ENCODE results near the gene SELENOS. TPM values are rescaled to one million over a fixed set of nuclear protein-coding genes. Genes with fewer than 3 reads are reported as not detected.
"Not testable (repeated sequence)": the region's sequence is repeated elsewhere in the genome, so short reads cannot be mapped to it uniquely, and the experiment has no call there.

Gene SELENOS
- polyA plus RNA-seq, 2 donors, result 50.4 to 74.4 TPM

DNA sequence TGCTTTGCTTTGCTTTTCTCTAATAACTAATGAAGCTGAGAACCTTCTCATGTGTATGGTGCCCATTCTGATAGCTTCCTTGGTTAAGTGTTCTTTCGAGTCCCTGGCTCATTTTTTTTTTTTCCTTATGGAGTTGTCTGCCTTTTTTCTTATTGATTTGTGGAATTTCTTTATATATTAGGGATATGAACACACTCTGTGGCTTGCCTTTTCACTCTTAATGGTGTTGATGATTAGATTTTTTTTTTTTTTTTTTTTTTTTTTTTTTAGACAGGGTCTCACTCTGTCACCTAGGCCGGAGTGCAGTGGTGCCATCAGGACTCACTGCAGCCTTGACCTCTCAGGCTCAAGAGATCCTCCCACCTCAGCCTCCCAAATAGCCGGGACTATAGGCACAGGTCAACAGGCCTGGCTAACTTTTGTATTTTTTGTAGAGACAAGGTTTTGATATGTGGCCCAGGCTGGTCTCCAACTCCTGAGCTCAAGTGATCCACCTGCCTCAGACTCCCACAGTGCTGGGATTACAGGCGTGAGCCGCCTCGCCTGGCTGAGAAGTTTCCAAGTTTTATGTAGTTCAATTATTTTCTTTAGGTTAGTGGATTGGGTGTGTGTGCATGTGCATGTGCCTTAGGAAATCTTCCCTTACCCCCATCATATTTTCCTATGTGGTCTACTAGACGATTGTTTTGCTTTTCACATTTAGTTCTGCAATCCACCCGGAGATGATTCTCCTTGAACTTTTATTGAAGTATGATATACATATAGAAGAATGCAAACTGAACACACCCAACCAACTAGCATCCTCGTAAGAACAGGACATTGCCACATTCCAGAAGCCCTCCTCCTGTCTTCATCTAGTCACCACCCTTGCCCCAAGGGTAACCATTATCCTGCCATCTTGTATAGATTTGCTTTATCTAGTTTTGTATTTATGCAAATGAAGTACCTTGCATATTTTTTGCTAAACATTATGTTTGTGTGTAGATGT lies 19.4 kb upstream of the SELENOS start:
- Histone ChIP-seq H3K9me3 (ENCODE audit: control insufficient read depth in 2 of 2, insufficient read depth in 1 of 2, low read depth in 1 of 2, low read length in 1 of 2) (no peaks in the 10 kb centered on the region), H3K4me1 (ENCODE audit: control insufficient read depth in 2 of 2, insufficient read depth in 2 of 2, low read length in 1 of 2) (peaks cover 0 to 2% of the 10 kb centered on the region in 2 donors), H3K27me3 (ENCODE audit: control insufficient read depth in 1 of 2, insufficient read depth in 2 of 2, low read length in 2 of 2) (no peaks in the 10 kb centered on the region), H3K27ac (ENCODE audit: low read depth in 2 of 2, low read length in 1 of 2) (no peak overlapping the region), H3K36me3 (ENCODE audit: control insufficient read depth in 2 of 2, insufficient read depth in 2 of 2, low read length in 1 of 2) (no peaks in the 10 kb centered on the region), H3K4me3 (ENCODE audit: low read depth in 1 of 2, low read length in 2 of 2) (no peak overlapping the region)
- WGBS, 2 donors, result 72 to 80% methylated on average over 9 of the region's 9 CpGs

DNA sequence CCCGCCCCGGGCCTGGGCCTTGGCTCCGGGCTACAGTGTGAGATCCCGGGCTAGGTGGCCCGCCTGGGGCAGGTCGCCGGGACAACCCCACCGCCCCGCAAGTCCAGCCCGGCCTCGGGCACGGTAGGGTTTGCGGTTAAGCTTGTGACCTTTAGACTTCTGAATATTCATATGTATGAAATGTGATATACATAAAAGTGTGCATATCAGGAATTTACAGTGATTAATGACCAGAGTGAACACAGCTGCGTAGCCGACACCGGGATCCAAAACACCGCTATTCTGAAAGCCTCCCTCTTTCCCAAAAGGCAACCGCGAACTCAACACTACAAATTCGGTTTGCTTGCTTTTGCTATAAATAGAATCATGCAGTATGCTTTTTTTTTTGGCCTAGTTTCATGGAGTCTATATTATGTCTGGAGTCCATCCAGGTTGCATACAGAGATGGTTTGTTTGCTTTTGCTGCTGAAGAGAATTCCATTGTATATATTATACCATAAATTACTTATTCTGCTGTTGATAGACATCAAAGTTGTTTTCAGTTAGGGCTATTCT lies 18.4 kb upstream of the SELENOS start:
- H3K27ac ChIP-seq (ENCODE audit: low read depth in 2 of 2, low read length in 1 of 2), result peak overlapping the region; percentile 84 to 97
- no peaks in the 10 kb centered on the region for H3K9me3 ChIP-seq (ENCODE audit: control insufficient read depth in 2 of 2, insufficient read depth in 1 of 2, low read depth in 1 of 2, low read length in 1 of 2)
- no peaks in the 10 kb centered on the region for H3K36me3 ChIP-seq (ENCODE audit: control insufficient read depth in 2 of 2, insufficient read depth in 2 of 2, low read length in 1 of 2)
- H3K4me1 ChIP-seq (ENCODE audit: control insufficient read depth in 2 of 2, insufficient read depth in 2 of 2, low read length in 1 of 2), result peaks cover 0 to 2% of the 10 kb centered on the region in 2 donors
- no peaks in the 10 kb centered on the region for H3K27me3 ChIP-seq (ENCODE audit: control insufficient read depth in 1 of 2, insufficient read depth in 2 of 2, low read length in 2 of 2)
- WGBS, 2 donors, result 2% methylated on average over 20 of the region's 20 CpGs
- H3K4me3 ChIP-seq (ENCODE audit: low read depth in 1 of 2, low read length in 2 of 2), result peak overlapping the region; percentile 65 to 94

DNA sequence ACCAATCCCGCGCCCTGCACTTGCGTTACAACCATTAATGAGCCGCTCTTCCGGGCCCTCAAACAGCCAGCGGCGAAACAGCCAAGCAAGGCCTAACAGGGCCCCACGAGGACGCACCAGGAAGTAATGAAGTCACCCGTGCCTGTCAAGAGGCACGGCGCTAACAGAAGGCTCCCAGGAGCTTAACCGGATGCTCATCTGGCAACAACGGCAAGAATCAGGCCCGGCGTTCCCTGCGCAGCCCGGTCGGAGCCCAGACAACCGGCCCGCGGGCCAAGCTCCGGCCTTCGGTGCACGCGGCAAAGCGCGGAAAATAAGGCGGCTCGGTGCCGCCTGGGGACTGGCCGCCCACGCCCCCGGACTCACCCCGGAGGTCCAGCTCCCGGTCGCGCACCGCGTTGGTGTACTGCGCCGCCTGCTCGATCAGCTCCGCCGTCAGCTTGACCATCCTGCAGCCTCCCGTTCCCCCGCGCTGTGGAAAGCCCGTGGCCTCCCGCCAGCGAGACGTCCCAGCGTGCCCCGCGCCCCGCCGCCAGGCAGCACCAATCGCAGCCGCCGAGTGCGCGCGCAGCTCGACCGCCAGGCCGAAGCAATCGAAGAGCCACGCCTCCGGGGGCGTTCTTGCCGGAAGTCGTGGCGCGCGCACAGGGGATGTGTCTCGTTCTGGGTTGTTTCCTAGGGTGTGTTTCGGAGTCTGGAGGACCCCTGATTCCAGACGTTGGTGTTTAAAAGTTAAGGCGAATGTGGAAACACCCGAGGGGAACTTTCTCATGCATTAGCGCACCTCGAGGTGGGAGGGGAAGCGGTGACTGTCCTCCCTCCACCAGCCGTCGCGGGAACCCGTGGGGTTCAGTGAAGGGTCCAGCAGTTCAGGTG lies 17.7 kb upstream of the SELENOS start, which contains the start of gene SNRPA1:
Gene SNRPA1, minus strand, starts transcription at position 518 of the 876 bp plus-strand sequence. Its CDS starts 70 bp downstream, at position 448.
- WGBS, 2 donors, result 0 to 1% methylated on average over 86 to 87 of the region's 87 CpGs
- Histone ChIP-seq H3K4me3 (ENCODE audit: low read depth in 1 of 2, low read length in 2 of 2) (peak within 1 kb of the TSS; percentile 65 to 94), H3K27me3 (ENCODE audit: control insufficient read depth in 1 of 2, insufficient read depth in 2 of 2, low read length in 2 of 2) (no peaks in the 10 kb centered on the region), H3K36me3 (ENCODE audit: control insufficient read depth in 2 of 2, insufficient read depth in 2 of 2, low read length in 1 of 2) (no peaks in the 10 kb centered on the region), H3K27ac (ENCODE audit: low read depth in 2 of 2, low read length in 1 of 2) (peak within 1 kb of the TSS; percentile 84 to 97), H3K4me1 (ENCODE audit: control insufficient read depth in 2 of 2, insufficient read depth in 2 of 2, low read length in 1 of 2) (peaks cover 0 to 2% of the 10 kb centered on the region in 2 donors), H3K9me3 (ENCODE audit: control insufficient read depth in 2 of 2, insufficient read depth in 1 of 2, low read depth in 1 of 2, low read length in 1 of 2) (no peaks in the 10 kb centered on the region)

DNA sequence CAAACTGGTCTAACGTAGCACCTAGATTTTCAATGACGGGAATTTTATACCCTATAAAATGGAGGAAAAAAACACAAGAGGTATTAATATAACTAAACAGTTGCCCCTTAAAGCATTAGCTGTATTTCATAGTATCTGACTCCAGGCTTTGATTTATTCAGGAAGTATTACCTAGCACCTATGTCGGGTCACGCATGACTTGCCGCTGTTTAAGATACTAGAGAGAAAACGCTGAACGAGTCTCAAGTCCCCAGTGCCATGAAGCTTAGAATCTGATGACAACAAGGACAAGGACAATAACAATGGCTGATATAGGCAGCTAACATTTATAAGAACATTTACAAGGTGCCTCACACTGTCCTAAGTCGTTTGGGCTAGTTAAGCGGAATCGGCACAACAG lies 15.8 kb upstream of the SELENOS start:
- H3K4me1 ChIP-seq (ENCODE audit: control insufficient read depth in 2 of 2, insufficient read depth in 2 of 2, low read length in 1 of 2), result peaks cover 0 to 2% of the 10 kb centered on the region in 2 donors
- peak overlapping the region; percentile 4 to 94 for H3K4me3 ChIP-seq (ENCODE audit: low read depth in 1 of 2, low read length in 2 of 2)
- H3K9me3 ChIP-seq (ENCODE audit: control insufficient read depth in 2 of 2, insufficient read depth in 1 of 2, low read depth in 1 of 2, low read length in 1 of 2), result no peaks in the 10 kb centered on the region
- WGBS, 2 donors, result 46% methylated on average over 10 of the region's 10 CpGs
- no peaks in the 10 kb centered on the region for H3K36me3 ChIP-seq (ENCODE audit: control insufficient read depth in 2 of 2, insufficient read depth in 2 of 2, low read length in 1 of 2)
- no peaks in the 10 kb centered on the region for H3K27me3 ChIP-seq (ENCODE audit: control insufficient read depth in 1 of 2, insufficient read depth in 2 of 2, low read length in 2 of 2)
- H3K27ac ChIP-seq (ENCODE audit: low read depth in 2 of 2, low read length in 1 of 2), result peak overlapping the region; percentile 8 to 49

DNA sequence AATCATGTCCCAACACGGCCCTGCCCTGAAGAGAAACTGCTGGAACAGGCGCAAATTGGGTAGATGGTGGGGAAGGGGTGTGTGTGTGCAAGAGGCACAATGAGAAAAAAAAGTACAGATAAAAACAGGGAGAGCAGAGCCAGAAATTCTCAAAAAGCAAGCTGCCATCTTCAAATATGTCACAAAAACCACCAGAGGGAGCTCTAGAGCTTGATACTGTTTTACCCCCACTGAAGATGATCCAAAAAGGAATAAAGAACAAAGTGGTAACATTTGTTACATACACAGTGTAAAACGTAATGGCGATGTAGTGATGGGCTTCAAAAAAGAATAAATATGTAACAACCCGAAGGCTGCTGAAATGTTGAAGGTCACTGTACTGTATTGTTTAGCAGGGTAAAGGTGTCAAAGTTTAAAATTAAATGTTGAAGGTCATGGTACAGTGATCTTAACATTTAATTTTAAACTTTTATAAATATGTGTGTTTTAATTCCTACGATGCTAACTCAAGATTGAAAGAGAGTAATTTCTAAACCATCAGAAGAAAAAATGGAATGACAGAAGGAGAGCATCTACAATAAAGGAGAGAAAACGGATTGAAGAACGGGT lies 11.7 kb upstream of the SELENOS start:
- Histone ChIP-seq H3K4me1 (ENCODE audit: control insufficient read depth in 2 of 2, insufficient read depth in 2 of 2, low read length in 1 of 2) (peaks cover 0 to 2% of the 10 kb centered on the region in 2 donors), H3K27ac (ENCODE audit: low read depth in 2 of 2, low read length in 1 of 2) (no peak overlapping the region), H3K9me3 (ENCODE audit: control insufficient read depth in 2 of 2, insufficient read depth in 1 of 2, low read depth in 1 of 2, low read length in 1 of 2) (no peaks in the 10 kb centered on the region), H3K36me3 (ENCODE audit: control insufficient read depth in 2 of 2, insufficient read depth in 2 of 2, low read length in 1 of 2) (peaks cover 2 to 11% of the 10 kb centered on the region in 2 donors), H3K4me3 (ENCODE audit: low read depth in 1 of 2, low read length in 2 of 2) (no peak overlapping the region), H3K27me3 (ENCODE audit: control insufficient read depth in 1 of 2, insufficient read depth in 2 of 2, low read length in 2 of 2) (no peaks in the 10 kb centered on the region)
- 64 to 69% methylated on average over 8 of the region's 8 CpGs for WGBS, 2 donors

DNA sequence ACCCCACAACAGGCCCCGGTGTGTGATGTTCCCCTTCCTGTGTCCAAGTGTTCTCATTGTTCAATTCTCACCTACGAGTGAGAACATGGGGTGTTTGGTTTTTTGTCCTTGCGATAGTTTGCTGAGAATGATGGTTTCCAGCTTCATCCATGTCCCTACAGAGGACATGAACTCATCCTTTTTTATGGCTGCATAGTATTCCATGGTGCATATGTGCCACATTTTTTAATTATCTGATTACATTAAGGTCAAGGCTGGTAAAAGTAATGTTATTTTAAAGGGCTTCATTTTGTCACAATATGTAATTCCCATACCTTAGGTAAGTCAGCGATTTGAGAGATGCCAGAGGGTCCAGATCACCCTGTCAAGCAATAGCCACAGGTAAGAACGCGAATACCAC lies 10.1 kb upstream of the SELENOS start:
- H3K4me1 ChIP-seq (ENCODE audit: control insufficient read depth in 2 of 2, insufficient read depth in 2 of 2, low read length in 1 of 2); H3K27me3 ChIP-seq (ENCODE audit: control insufficient read depth in 1 of 2, insufficient read depth in 2 of 2, low read length in 2 of 2); H3K9me3 ChIP-seq (ENCODE audit: control insufficient read depth in 2 of 2, insufficient read depth in 1 of 2, low read depth in 1 of 2, low read length in 1 of 2); H3K27ac ChIP-seq (ENCODE audit: low read depth in 2 of 2, low read length in 1 of 2); H3K4me3 ChIP-seq (ENCODE audit: low read depth in 1 of 2, low read length in 2 of 2): not testable (repeated sequence)
- H3K36me3 ChIP-seq (ENCODE audit: control insufficient read depth in 2 of 2, insufficient read depth in 2 of 2, low read length in 1 of 2), result peaks cover 7 to 14% of the 10 kb centered on the region in 2 donors
- WGBS, 2 donors, result 97 to 98% methylated on average over 6 of the region's 6 CpGs

DNA sequence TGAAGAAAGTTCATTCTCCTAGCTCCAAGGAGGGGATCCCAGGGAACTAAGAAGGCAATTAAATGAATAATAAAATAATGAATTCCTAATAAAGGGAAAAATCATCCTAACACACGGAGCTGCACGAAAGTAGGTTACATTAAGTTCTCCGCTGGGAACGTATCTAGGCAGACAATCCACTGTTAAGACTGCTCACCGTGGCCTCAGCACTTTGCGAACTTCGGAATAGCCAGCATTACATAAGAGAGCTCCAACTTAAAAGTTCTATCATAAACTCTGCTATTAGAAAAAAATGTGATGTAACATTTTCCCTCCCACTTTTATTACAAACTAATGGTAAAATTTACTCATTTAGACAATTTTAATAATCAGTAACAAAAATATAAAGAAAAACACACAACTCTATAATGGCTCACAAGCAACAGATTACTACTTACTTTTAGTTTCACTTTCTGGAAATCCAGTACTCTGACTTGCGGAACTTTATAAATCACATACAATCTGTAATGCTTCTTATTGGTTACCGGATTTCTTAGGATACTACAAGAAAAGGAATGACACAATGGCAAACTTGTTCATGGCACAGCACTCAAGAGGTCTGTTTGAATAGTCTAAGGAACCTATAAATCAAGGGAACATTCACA lies 9.3 kb upstream of the SELENOS start:
- Histone ChIP-seq H3K27me3 (ENCODE audit: control insufficient read depth in 1 of 2, insufficient read depth in 2 of 2, low read length in 2 of 2) (no peaks in the 10 kb centered on the region), H3K4me1 (ENCODE audit: control insufficient read depth in 2 of 2, insufficient read depth in 2 of 2, low read length in 1 of 2) (no peaks in the 10 kb centered on the region), H3K36me3 (ENCODE audit: control insufficient read depth in 2 of 2, insufficient read depth in 2 of 2, low read length in 1 of 2) (peaks cover 7 to 14% of the 10 kb centered on the region in 2 donors), H3K9me3 (ENCODE audit: control insufficient read depth in 2 of 2, insufficient read depth in 1 of 2, low read depth in 1 of 2, low read length in 1 of 2) (no peaks in the 10 kb centered on the region), H3K4me3 (ENCODE audit: low read depth in 1 of 2, low read length in 2 of 2) (no peak overlapping the region), H3K27ac (ENCODE audit: low read depth in 2 of 2, low read length in 1 of 2) (no peak overlapping the region)
- 76 to 91% methylated on average over 9 of the region's 9 CpGs for WGBS, 2 donors

DNA sequence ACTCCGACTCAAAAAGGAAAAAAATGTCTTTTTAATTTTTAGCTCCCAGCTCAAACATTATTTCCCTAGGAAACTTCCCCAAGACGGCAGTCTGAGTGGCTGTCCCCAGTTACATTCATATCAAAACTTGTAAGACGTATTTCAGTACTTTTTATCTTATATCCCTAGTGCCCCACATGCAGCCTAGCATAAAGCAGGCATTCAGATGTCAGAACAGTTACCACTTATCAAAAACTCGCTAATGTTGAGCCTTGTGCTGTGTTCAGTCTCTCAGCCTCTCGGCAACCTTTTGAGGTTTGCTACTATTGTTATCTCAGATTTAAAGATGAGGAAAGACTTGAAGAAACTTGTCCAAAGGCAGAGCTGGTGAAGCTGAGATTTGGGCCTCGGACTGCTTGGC lies 6.6 kb upstream of the SELENOS start:
- H3K27ac ChIP-seq (ENCODE audit: low read depth in 2 of 2, low read length in 1 of 2), result no peak overlapping the region
- WGBS, 2 donors, result 75 to 80% methylated on average over 6 of the region's 6 CpGs
- no peaks in the 10 kb centered on the region for H3K4me1 ChIP-seq (ENCODE audit: control insufficient read depth in 2 of 2, insufficient read depth in 2 of 2, low read length in 1 of 2)
- H3K4me3 ChIP-seq (ENCODE audit: low read depth in 1 of 2, low read length in 2 of 2), result no peak overlapping the region
- H3K36me3 ChIP-seq (ENCODE audit: control insufficient read depth in 2 of 2, insufficient read depth in 2 of 2, low read length in 1 of 2), result peaks cover 11 to 17% of the 10 kb centered on the region in 2 donors
- no peaks in the 10 kb centered on the region for H3K9me3 ChIP-seq (ENCODE audit: control insufficient read depth in 2 of 2, insufficient read depth in 1 of 2, low read depth in 1 of 2, low read length in 1 of 2)
- H3K27me3 ChIP-seq (ENCODE audit: control insufficient read depth in 1 of 2, insufficient read depth in 2 of 2, low read length in 2 of 2), result no peaks in the 10 kb centered on the region
